ENCODE results near the gene COL19A1.

GRCh38 chr6:69980624-69981023 is 114.3 kb downstream of the COL19A1 start:
- TF ChIP-seq CTCF (IDR thresholded peaks at IDR 0.05) (no peak), POLR2A (IDR thresholded peaks at IDR 0.05) (no peak), POLR2AphosphoS5 (IDR thresholded peaks at IDR 0.05; ENCODE audit: insufficient read depth in 1 of 2, low read depth in 1 of 2) (no peak)

All from vagina (tissue), 2 donors.